GM21526 (cell line): ENCODE data around the gene EZR.
A peak's percentile ranks its signal among the peaks of the same experiment; 100 is the strongest.
"Not testable (repeated sequence)": the region's sequence is repeated elsewhere in the genome, so short reads cannot be mapped to it uniquely, and the experiment has no call there.

Experiments used
- ATAC-seq: cut with Tn5 transposase; IDR thresholded peaks from one replicate; pipeline ENCODE4 v1.9.1; 2021; ENCODE audit warnings: moderate library complexity; ENCODE audit not compliant: unreplicated experiment, low FRiP score

EZR gene

GRCh38 chr6:158799051-158799792 lies 19.9 kb downstream of the EZR start:
- ATAC-seq: no peak

GRCh38 chr6:158798311-158798710 lies 20.9 kb downstream of the EZR start:
- no peak for ATAC-seq

GRCh38 chr6:158797331-158798310 lies 21.5 kb downstream of the EZR start:
- ATAC-seq: no peak

DNA sequence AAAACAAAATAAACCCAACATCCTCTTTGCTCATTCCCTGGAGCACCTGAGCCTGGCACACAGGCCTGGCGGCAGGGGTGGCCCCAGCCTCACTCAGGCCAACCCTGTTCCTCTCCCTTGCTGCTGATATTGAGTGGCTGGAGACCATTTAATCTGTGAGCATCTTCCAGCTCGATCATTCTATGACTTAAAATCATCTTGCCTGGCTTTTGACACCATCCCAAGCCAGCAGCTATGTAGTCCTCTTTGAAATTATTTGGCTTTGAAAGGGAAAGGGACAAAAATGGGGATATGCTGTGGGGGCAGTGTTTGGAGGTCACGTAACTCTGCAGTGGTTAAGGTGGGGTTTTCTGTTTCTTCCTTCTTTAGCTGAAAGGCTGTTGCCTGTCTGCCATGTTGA lies 22.8 kb downstream of the EZR start:
- ATAC-seq: no peak

DNA sequence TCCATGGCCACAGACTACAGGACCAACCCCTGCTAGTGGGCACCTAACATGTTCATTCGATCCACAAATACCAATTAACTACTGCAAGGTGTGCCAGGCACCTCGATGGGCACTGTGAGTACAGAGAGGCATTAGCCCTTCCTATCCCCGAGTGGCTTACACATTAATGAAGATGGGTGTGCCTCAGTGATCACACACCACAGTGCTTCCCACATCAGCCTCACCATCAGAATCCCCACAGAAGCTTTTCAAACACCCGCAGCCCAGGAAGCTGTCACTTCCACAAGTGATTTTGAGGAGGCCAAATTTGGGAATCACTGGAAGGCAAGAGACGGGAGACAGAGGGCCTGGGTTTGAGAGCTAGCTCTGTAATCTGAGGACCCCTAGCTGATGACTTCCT lies 23.7 kb downstream of the EZR start:
- no peak for ATAC-seq

GRCh38 chr6:158793432-158793831 lies 25.7 kb downstream of the EZR start:
- ATAC-seq: peak; percentile 58

DNA sequence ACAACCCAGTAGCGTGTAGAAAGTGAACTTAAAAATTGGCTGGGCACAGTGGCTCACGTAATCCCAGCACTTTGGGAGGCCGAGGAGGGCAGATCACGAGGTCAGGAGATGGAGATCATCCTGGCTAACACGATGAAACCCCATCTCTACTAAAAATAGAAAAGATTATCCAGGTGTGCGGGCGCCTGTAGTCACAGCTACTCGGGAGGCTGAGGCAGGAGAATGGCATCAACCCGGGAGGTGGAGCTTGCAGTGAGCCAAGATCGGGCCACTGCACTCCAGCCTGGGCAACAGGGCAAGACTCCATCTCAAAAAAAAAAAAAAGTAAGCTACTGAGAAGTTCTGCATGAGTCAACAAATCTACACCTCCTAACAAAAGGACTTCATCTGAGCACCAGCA lies 26.7 kb downstream of the EZR start:
- not testable (repeated sequence) for ATAC-seq

- ATAC-seq: no peak
Observed at GRCh38 chr6:158791274-158791855, 27.8 kb downstream of the EZR start.

DNA sequence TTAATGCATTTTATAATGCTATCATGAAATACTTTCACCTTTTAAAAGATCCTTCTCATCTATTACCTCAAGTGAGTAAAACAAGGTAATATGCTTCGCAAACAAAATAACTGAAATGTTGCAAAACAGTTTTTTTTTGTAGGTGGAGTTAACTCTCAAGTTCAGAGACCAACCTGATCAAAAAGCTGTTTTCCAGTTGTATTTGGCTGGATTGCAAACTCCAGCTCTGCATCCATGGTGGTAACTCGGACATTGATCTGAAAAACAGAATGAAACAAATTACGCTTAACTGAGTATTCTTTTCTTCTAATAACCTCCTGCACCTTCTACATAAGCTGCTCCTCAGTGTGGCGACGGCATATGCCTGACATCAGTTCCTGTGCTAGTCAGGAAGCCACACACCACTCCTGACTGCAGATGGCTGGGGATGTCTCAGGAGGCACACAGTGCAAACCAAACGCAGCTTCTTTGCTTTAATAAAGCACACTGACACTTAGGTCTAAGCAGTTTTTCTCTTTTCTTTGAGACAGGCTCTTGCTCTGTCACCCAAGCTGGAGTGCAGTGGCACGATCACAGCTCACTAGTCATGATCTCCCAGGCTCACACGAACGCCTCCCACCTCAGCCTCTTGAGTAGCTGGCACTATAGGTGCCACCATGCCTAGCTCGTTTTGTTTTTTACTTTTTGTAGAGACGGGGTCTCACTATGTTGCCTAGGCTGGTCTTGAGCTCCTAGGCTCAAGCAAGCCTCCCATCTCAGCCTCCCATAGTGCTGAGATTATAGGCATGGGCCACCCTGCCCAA lies 29.9 kb downstream of the EZR start:
- ATAC-seq: no peak

DNA sequence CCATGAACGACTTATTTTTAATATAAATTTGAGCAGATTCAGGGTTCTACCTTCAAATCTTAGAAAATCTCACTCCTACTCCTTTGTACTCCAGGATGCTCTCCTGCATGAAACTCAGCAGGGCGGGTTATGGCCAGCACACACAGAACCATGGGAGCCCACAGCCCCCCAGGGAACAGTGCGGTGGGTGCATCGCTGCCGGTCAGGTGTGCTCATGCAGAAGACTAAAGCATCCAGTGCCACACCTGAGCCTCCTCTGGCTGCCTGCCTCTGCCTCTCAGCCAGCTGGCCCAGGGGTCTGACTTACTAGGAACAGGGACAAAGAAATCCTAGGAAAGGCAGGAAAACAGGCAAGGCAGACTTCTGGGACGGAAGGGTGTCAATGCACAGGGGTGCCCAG lies 31.8 kb downstream of the EZR start:
- no peak for ATAC-seq

DNA sequence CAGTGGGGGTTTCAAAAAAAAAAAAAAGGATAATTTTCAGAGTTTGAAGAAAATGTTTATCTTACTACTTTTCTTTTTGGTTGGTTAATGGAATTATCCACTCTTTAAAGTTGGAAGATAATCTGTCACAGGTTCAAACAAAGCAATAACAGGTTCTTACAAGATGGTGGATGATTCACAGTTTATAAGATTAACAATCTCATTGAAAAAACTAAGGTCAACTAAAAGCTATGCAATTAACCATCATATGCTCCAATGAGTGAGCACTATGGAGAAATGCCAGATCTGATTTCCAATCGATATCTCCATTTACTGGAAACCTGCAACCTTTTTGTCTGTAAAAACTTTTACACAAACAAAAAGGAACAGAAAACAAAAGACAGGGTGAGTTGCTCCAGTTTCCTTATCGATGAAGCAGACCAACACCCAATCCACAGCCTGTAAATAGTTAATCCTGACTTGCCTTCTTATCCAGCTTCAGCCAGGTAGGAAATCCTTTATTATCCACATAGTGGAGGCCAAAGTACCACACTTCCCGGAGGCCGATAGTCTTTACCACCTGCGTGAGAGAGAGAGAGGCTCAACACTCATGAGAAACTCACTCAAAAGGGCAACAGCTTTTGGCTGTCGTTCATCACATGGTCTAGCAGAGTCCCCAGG lies 32.4 kb downstream of the EZR start:
- no peak for ATAC-seq

- ATAC-seq: no peak
Observed at GRCh38 chr6:158785036-158785435, 34.1 kb downstream of the EZR start.

GRCh38 chr6:158784505-158784904 lies 34.7 kb downstream of the EZR start:
- no peak for ATAC-seq

GRCh38 chr6:158783851-158784250 lies 35.3 kb downstream of the EZR start:
- no peak for ATAC-seq

DNA sequence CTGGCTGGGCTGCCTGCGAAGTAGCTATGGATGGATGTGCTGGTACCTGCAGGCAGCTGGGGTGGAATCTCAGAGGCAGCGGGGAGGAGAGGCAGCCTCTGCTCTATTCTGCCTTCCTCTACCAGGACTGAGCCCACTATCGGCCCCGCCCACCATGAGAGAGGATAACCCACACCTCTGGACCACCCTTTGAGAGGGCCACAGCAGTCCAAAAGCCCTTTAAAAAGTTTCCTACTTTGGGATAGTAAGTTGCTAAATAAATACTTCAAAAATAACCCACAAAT lies 36.1 kb downstream of the EZR start:
- ATAC-seq: no peak

GRCh38 chr6:158782432-158783166 lies 36.6 kb downstream of the EZR start:
- ATAC-seq: no peak

DNA sequence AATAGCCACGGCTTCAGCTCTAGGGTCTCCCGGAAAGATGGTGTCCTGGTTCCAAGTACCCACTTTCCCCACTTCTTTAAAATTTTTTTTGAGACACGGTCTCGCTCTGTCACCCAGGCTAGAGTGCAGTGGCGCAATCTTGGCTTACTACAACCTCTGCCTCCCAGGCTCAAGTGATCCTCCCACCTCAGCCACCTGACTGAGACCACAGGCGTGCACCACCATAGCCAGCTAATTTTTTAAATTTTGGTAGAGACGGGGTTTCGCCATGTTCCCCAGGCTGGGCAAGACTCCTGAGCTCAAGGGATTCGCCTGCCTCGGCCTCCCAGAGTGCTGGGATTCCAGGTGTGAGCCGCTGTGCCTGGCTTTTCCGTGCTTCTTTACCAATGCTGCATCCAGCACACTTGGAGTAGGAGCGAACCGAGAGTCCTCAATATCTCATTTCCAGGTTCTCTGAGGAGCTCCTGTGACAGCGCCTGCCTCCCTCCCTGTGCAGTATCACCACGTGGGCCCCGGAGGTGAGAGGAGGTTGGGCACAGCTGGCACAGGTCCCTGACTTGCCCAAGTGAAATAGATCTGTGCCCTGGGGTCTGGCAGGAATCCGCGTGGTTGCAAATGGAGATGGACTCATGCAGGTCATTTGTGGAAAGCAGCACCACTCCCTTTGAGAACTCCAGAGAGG lies 37.3 kb downstream of the EZR start:
- no peak for ATAC-seq

GRCh38 chr6:158780988-158781691 lies 38.0 kb downstream of the EZR start:
- ATAC-seq: no peak
